IMR-90 (cell line): ENCODE data around the gene NKD1. TPM values are rescaled to one million over a fixed set of nuclear protein-coding genes. Genes with fewer than 3 reads are reported as not detected.

Experiments used
- ATAC-seq: fragments of 200-7000 bp; cut with Tn5 transposase; 2 replicates; pipeline ENCODE4 v1.9.1; 2020; ENCODE audit warnings: low read depth, mild to moderate bottlenecking, moderate library complexity
- BruUV-seq: library from RNA; stranded (reverse); fragments of 400-500 nt; replicated peaks from 2 replicates; lab custom pipeline; 2021; lab: Mats Ljungman, UMichigan
- CTCF ChIA-PET: fragments of 300-600 bp; formaldehyde crosslinking; extraction: SDS; loops from one replicate; lab custom pipeline; 2021; ENCODE audit warnings: antibody characterized with exemption; lab: Yijun Ruan, JAX
- POLR2A ChIA-PET: fragments of 300-600 bp; sonication (Branson Sonifier 250); formaldehyde crosslinking; loops from one replicate; lab custom pipeline; 2022; ENCODE audit warnings: antibody characterized with exemption; ENCODE audit not compliant: unreplicated experiment; lab: Charles Lee
- DNase-seq: peaks from one replicate; pipeline ENCODE4 v3.0.0; 2013
- H2AFZ ChIP-seq: replicated peaks from 2 replicates; pipeline ENCODE3; 2013; ENCODE audit warnings: low read length, mild to moderate bottlenecking; ENCODE audit not compliant: poor library complexity
- H2AK5ac ChIP-seq: 2 replicates; pipeline ENCODE4 v1.6.1; 2013; ENCODE audit warnings: low read depth, low read length, inconsistent platforms
- H2AK9ac ChIP-seq: replicated peaks from 2 replicates; pipeline ENCODE3; 2013; ENCODE audit warnings: mild to moderate bottlenecking, low read depth, low read length, moderate library complexity; ENCODE audit not compliant: poor library complexity
- H2BK120ac ChIP-seq: 2 replicates; pipeline ENCODE4 v1.6.1; 2013; ENCODE audit warnings: low read depth, low read length, inconsistent platforms
- H2BK15ac ChIP-seq: 3 replicates; pipeline ENCODE4 v1.6.1; 2013; ENCODE audit warnings: low read depth, low read length, inconsistent platforms
- H2BK20ac ChIP-seq: 2 replicates; pipeline ENCODE4 v1.6.1; 2013; ENCODE audit warnings: low read depth, mild to moderate bottlenecking, inconsistent platforms, low read length, moderate library complexity
- H2BK5ac ChIP-seq: 2 replicates; pipeline ENCODE4 v1.6.1; 2013; ENCODE audit warnings: mild to moderate bottlenecking, low read depth, low read length, inconsistent platforms; ENCODE audit not compliant: poor library complexity, severe bottlenecking
- H3K14ac ChIP-seq: replicated peaks from 2 replicates; pipeline ENCODE4 v1.6.1; 2013; ENCODE audit warnings: low read depth, low read length, inconsistent platforms
- H3K18ac ChIP-seq: 2 replicates; pipeline ENCODE4 v1.6.1; 2013; ENCODE audit warnings: low read depth, low read length, control low read depth
- H3K23ac ChIP-seq: 2 replicates; pipeline ENCODE4 v1.6.1; 2013; ENCODE audit warnings: low read depth, low read length, inconsistent platforms
- H3K27ac ChIP-seq: 2 replicates; pipeline ENCODE4 v1.5.1; 2013; ENCODE audit warnings: mild to moderate bottlenecking, control low read depth, low read length; ENCODE audit not compliant: insufficient read depth
- H3K27me3 ChIP-seq: 2 replicates; pipeline ENCODE4 v1.6.1; 2013; ENCODE audit warnings: low read length; ENCODE audit not compliant: control insufficient read depth, insufficient read depth
- H3K36me3 ChIP-seq: 2 replicates; pipeline ENCODE4 v1.6.1; 2013; ENCODE audit warnings: low read length, mixed read lengths; ENCODE audit not compliant: control insufficient read depth, insufficient read depth
- H3K4ac ChIP-seq: 2 replicates; pipeline ENCODE4 v1.6.1; 2013; ENCODE audit warnings: low read depth, low read length, inconsistent platforms
- H3K4me1 ChIP-seq: 2 replicates; pipeline ENCODE4 v1.6.1; 2013; ENCODE audit warnings: low read length, mixed read lengths; ENCODE audit not compliant: control insufficient read depth, insufficient read depth
- H3K4me2 ChIP-seq: 2 replicates; pipeline ENCODE4 v1.6.1; 2013; ENCODE audit warnings: low read depth, mild to moderate bottlenecking, control low read depth, low read length, moderate library complexity
- H3K4me3 ChIP-seq: 2 replicates; pipeline ENCODE4 v1.5.1; 2013; ENCODE audit warnings: low read depth, mild to moderate bottlenecking, control low read depth, low read length, moderate library complexity; ENCODE audit not compliant: insufficient read depth
- H3K56ac ChIP-seq: 2 replicates; pipeline ENCODE4 v1.6.1; 2013; ENCODE audit warnings: low read length, inconsistent platforms; ENCODE audit not compliant: insufficient read depth; ENCODE audit errors: extremely low read depth
- H3K79me1 ChIP-seq, 2 experiments: 2 replicates each; pipeline ENCODE4 v1.6.1; 2013; ENCODE audit warnings: low read length in 2 of 2, inconsistent platforms in 1 of 2, low read depth in 1 of 2
- H3K9ac ChIP-seq: 2 replicates; pipeline ENCODE4 v1.6.1; 2013; ENCODE audit warnings: low read depth, low read length, control low read depth
- H3K9me1 ChIP-seq: 2 replicates; pipeline ENCODE4 v1.6.1; 2013; ENCODE audit warnings: low read length, inconsistent platforms; ENCODE audit not compliant: insufficient read depth
- H3K9me3 ChIP-seq: 2 replicates; pipeline ENCODE4 v1.6.1; 2013; ENCODE audit warnings: low read length; ENCODE audit not compliant: control insufficient read depth, insufficient read depth
- H4K20me1 ChIP-seq: 2 replicates; pipeline ENCODE4 v1.6.1; 2013; ENCODE audit warnings: low read length, inconsistent platforms; ENCODE audit not compliant: insufficient read depth
- H4K5ac ChIP-seq: 2 replicates; pipeline ENCODE4 v1.6.1; 2013; ENCODE audit warnings: mild to moderate bottlenecking, low read depth, low read length, control low read depth
- H4K8ac ChIP-seq, 2 experiments: 2 replicates each; pipeline ENCODE4 v1.6.1; 2013; ENCODE audit warnings: low read depth in 2 of 2, low read length in 2 of 2, control low read depth in 1 of 2, inconsistent platforms in 1 of 2
- H4K91ac ChIP-seq: 2 replicates; pipeline ENCODE4 v1.6.1; 2013; ENCODE audit warnings: low read depth, low read length, inconsistent platforms; ENCODE audit not compliant: insufficient read depth
- BHLHE40 ChIP-seq: fragments of 150-350 bp; IDR thresholded peaks from 2 replicates; pipeline ENCODE4 v1.6.1; 2016; ENCODE audit warnings: mild to moderate bottlenecking, low read depth, low read length
- CEBPB ChIP-seq: IDR thresholded peaks from 2 replicates; pipeline ENCODE4 v1.6.1; 2012; ENCODE audit warnings: low read depth, low read length, improper control_type of control experiment
- CHD1 ChIP-seq: IDR thresholded peaks from 2 replicates; pipeline ENCODE4 v1.6.1; 2012; ENCODE audit warnings: low read depth, low read length, improper control_type of control experiment
- CTCF ChIP-seq: conservative IDR thresholded peaks from 2 replicates; pipeline ENCODE4 v1.5.1; 2012; ENCODE audit warnings: mild to moderate bottlenecking, low read depth, low read length, improper control_type of control experiment
- ELK1 ChIP-seq: fragments of 150-350 bp; IDR thresholded peaks from 2 replicates; pipeline ENCODE4 v1.6.1; 2016; ENCODE audit warnings: low read depth, mild to moderate bottlenecking, low read length, moderate library complexity, borderline replicate concordance
- FOS ChIP-seq: fragments of 150-350 bp; IDR thresholded peaks from 2 replicates; pipeline ENCODE4 v1.6.1; 2016; ENCODE audit warnings: low read depth, low read length
- MAFK ChIP-seq: IDR thresholded peaks from 2 replicates; pipeline ENCODE4 v1.6.1; 2012; ENCODE audit warnings: low read depth, low read length, improper control_type of control experiment
- MAZ ChIP-seq: IDR thresholded peaks from 2 replicates; pipeline ENCODE4 v1.6.1; 2012; ENCODE audit warnings: low read depth, mild to moderate bottlenecking, low read length, improper control_type of control experiment, moderate library complexity, borderline replicate concordance
- MXI1 ChIP-seq: IDR thresholded peaks from 2 replicates; pipeline ENCODE4 v1.6.1; 2012; ENCODE audit warnings: low read depth, mild to moderate bottlenecking, low read length, moderate library complexity, borderline replicate concordance
- NFE2L2 ChIP-seq: fragments of 150-350 bp; IDR thresholded peaks from 2 replicates; pipeline ENCODE4 v1.6.1; 2016; ENCODE audit warnings: low read depth, mild to moderate bottlenecking, low read length
- POLR2A ChIP-seq: IDR thresholded peaks from 2 replicates; pipeline ENCODE4 v1.6.1; 2012; ENCODE audit warnings: mild to moderate bottlenecking, low read depth, low read length
- RAD21 ChIP-seq: IDR thresholded peaks from 2 replicates; pipeline ENCODE4 v1.6.1; 2012; ENCODE audit warnings: low read length, improper control_type of control experiment
- RCOR1 ChIP-seq: IDR thresholded peaks from 2 replicates; pipeline ENCODE4 v1.6.1; 2012; ENCODE audit warnings: mild to moderate bottlenecking, low read length, improper control_type of control experiment; ENCODE audit not compliant: insufficient replicate concordance
- RFX5 ChIP-seq: IDR thresholded peaks from 2 replicates; pipeline ENCODE4 v1.8.0; 2012; ENCODE audit warnings: low read depth, mild to moderate bottlenecking, low read length, moderate library complexity
- SMC3 ChIP-seq: fragments of 150-350 bp; IDR thresholded peaks from 2 replicates; pipeline ENCODE4 v1.6.1; 2016; ENCODE audit warnings: low read depth, mild to moderate bottlenecking, antibody characterized with exemption, low read length, moderate library complexity
- WGBS, 2 experiments: methylation state at CpG; one replicate each; pipeline versions ENCODE4 v1.1.5 to v1.1.7; 2013; ENCODE audit warnings: missing lambda C conversion rate in 2 of 2; ENCODE audit not compliant: insufficient read length in 1 of 2; ENCODE audit errors: extremely low coverage in 2 of 2; 5-methylcytosine and 5-hydroxymethylcytosine counted together
- dilution Hi-C: fragments of 300-500 bp; cut with HindIII; formaldehyde crosslinking; loops from one replicate; pipeline ENCODE4 v1.14.3; 2018; ENCODE audit warnings: low sequenced_read_pairs; ENCODE audit not compliant: unreplicated experiment
- in situ Hi-C: fragments of 300-500 bp; cut with MboI; formaldehyde crosslinking; loops from 3 replicates; pipeline ENCODE4 v1.14.3; 2019; ENCODE audit warnings: low sequenced_read_pairs, inconsistent platforms, mixed read lengths
- intact Hi-C: fragments of 100-400 bp; cut with micrococcal nuclease; formaldehyde crosslinking; loops from 2 replicates; pipeline ENCODE4 v1.10.0; 2022
- polyA plus RNA-seq, 3 experiments: library from polyadenylated mRNA; depleted of rRNA; stranded (reverse); fragments of >200 nt; gene quantifications; 2 replicates each; pipeline ENCODE4 v1.2.3, GENCODE V29; 2012; ENCODE audit warnings: low replicate concordance in 1 of 3
- total RNA-seq: library from RNA; depleted of rRNA; stranded (reverse); fragments of >200 nt; gene quantifications from 2 replicates; pipeline ENCODE4 v1.2.3, GENCODE V29; 2012
- TF ChIP-seq, protein P1 (sequence below): fragments of 150-350 bp; IDR thresholded peaks from 2 replicates; pipeline ENCODE4 v1.6.1; 2017; ENCODE audit warnings: mild to moderate bottlenecking, antibody characterized with exemption, low read length, low read depth

NKD1 gene
- total and polyA plus RNA-seq, 2 of the 4 experiments (the other 2 are of a cell fraction), result not detected

DNA sequence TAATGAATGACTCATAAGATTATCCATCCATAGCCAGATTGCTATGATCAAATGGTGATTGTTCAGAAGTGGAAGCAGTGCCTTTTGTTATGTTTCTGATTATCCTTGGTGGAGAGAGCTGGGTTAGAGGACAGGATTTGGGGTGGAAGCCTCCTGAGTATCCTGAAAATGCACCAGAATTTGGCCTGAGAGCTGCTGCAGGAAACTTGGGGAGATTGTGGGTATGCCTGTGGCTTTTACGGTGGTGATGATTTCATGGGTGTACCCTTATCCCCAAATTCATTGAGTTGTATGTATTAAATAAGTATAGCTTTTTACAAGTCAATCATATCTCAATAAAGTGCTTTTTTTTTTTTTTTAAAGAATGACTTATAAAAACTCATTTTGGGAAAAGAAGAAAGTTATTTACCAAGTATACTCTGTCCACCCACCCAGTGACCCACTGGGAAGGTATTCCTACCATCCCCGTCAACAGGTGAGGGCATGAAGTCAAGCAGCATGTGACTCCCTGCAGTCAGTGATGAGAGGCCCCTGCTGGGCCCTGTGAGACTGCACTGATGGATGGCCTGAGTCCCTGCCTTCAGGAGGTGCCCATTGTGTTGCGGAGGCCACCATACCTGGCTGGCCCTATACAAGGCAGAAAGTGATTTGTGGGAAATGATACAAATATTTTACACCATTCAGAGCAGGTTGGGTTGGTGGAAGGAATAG is 28.4 kb downstream of the NKD1 start:
- no peak overlapping the region for H4K91ac ChIP-seq
- no peak overlapping the region for H2BK120ac ChIP-seq
- no peak overlapping the region for H3K27ac ChIP-seq
- DNase-seq (no peak), ATAC-seq (no peak)
- no peak overlapping the region for H4K8ac ChIP-seq
- H3K79me1 ChIP-seq, result no peaks in the 10 kb centered on the region
- H3K9me3 ChIP-seq, result no peaks in the 10 kb centered on the region
- no peak overlapping the region for H3K4ac ChIP-seq
- BruUV-seq, result no TSS peak
- no peak overlapping the region for H2BK20ac ChIP-seq
- intact Hi-C loops, result no loop called here
- no peak overlapping the region for H3K14ac ChIP-seq
- H3K4me1 ChIP-seq, result no peaks in the 10 kb centered on the region
- H2AFZ ChIP-seq, result no peak overlapping the region
- no peak overlapping the region for H2AK5ac ChIP-seq
- H2AK9ac ChIP-seq, result no peak overlapping the region
- no peaks in the 10 kb centered on the region for H4K20me1 ChIP-seq
- no peak overlapping the region for H3K23ac ChIP-seq
- H2BK15ac ChIP-seq, result no peak overlapping the region
- H3K4me3 ChIP-seq, result no peak overlapping the region
- H3K9me1 ChIP-seq, result no peaks in the 10 kb centered on the region
- TF ChIP-seq SMC3 (no peak), NFE2L2 (no peak), CEBPB (no peak), MXI1 (no peak), RAD21 (no peak), BHLHE40 (no peak), RCOR1 (no peak), ELK1 (no peak), RFX5 (no peak), CHD1 (no peak), FOS (no peak), MAZ (no peak), POLR2A (no peak), CTCF (no peak), MAFK (no peak)
- TF ChIP-seq, protein P1, sequence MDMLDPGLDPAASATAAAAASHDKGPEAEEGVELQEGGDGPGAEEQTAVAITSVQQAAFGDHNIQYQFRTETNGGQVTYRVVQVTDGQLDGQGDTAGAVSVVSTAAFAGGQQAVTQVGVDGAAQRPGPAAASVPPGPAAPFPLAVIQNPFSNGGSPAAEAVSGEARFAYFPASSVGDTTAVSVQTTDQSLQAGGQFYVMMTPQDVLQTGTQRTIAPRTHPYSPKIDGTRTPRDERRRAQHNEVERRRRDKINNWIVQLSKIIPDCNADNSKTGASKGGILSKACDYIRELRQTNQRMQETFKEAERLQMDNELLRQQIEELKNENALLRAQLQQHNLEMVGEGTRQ, result no peak
- no peak overlapping the region for H3K9ac ChIP-seq
- H3K18ac ChIP-seq, result no peak overlapping the region
- no peak overlapping the region for H3K56ac ChIP-seq
- H3K36me3 ChIP-seq, result no peaks in the 10 kb centered on the region
- CTCF ChIA-PET, result interaction anchor here (0.6 kb wide), 1 partner anchor 89 kb away, joined by 3 read pairs; no protein-coding TSS in a partner anchor
- no peak overlapping the region for H4K5ac ChIP-seq
- WGBS, 2 experiments, result 80% methylated on average over 1 of the region's 3 CpGs; no CpG with 5 or more reads in 1 of the 2 experiments
- H2BK5ac ChIP-seq, result no peak overlapping the region
- POLR2A ChIA-PET, result no interaction called here
- H3K27me3 ChIP-seq, result peaks cover 2% of the 10 kb centered on the region; the same call in 1 of the 2 replicates
- in situ Hi-C loops, result no loop called here
- dilution Hi-C loops, result no loop called here
- no peak overlapping the region for H3K4me2 ChIP-seq
